ENCODE results near the gene FLT4.

FLT4 gene

GRCh38 chr5:180607861-180608571, 41.4 kb downstream of the FLT4 start:
- no peak for DNase-seq (ENCODE audit: low read depth, low spot score)

GRCh38 chr5:180606215-180606785, 43.1 kb downstream of the FLT4 start:
- no peak for DNase-seq (ENCODE audit: low read depth, low spot score)

DNA sequence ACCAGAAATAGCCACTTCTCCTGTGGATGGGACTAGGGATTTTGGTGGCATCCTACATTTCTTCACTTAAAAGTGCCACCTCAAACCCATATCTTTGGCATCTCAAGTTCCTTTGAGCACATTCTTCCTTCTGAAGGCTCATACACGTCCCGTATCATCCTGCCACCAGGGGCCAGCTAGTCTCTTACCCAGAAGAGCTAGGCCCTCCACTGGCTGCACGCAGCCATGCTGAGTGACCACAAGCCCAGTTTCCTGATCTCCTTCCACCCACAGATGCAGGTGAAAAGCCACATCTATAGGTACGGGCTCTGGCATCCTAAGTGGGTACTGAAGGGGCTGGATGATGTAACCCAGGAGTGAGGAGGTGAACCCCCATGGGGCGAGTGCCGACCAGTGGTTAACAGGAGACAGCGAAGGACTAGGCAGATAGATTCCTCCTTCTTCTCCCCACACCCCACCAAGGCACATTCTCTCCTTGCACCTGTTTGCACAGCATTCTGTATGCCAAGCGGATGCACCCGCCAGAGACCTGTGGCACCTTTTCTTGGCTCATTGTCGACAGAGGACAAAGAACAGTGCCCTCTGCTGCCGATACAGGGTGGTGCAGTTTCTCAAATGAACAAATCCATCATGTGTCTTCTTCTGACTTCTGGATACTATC, 43.7 kb downstream of the FLT4 start:
- peak; percentile 34 for DNase-seq (ENCODE audit: low read depth, low spot score)

DNA sequence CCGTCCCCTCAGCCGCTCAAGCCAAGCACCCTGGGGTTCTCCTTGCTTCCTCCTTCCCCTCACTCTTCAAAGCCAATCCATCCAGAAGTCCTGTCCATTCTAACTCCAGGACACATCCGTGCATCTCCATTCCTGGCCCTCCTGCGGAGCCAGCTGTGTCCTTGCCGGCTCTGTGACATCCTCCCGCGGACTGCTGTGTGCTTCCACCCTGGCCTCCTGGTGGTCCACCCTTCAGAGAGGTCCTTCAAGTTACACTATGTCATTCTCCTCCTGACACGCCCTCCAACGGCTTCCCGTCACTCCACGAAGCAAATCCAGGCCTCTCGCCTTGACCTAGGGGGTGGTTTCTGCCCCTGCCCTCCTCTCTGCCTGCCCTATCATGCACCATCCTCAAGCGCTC, 45.1 kb downstream of the FLT4 start:
- no peak for DNase-seq (ENCODE audit: low read depth, low spot score)

GRCh38 chr5:180603076-180603594, 46.3 kb downstream of the FLT4 start:
- no peak for DNase-seq (ENCODE audit: low read depth, low spot score)

GRCh38 chr5:180602481-180603075, 46.8 kb downstream of the FLT4 start:
- DNase-seq (ENCODE audit: low read depth, low spot score) = no peak

DNA sequence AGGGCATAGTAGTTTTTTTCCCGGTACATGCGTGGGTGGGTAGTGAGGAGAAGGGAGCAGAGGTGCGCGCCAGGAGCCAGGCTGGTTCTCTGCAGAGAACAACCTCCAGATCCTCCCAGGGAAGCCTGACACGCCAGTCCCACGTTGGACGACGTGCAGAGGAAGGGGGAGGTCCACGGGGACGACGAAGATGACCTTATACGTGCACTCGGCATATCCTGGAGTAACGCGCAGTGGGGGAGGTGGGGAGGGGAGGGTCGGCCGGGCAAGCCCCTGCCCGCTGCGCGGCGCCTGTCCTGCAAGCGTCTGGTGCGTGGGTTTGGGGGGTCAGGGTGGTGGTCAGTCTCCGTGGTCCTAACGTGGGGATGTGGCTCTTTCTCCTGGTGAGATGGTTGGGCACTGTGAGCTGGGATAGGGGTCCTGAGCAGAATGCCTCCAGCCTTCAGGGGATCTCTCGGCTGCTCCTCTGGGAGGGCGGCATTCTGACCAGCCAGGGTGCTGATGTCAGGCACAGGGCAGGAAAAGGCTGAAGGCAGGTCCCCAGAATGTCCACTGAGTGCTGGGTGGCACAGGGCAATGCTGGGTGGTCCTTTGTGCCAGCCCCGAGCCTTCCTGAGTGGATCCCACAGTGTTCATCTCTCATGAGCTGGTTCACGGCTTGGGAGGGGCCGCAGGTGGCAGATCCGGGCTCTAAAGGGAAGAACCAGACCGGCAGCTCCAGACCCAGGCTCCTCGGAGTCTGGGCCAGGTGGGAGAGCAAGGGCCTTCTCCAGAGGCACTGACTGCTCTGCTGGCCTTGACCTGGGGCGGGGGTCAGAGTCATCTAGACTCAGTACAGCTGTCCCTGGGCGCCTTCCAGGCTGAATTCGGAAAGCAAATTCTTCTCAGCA, 47.6 kb downstream of the FLT4 start:
- no peak for DNase-seq (ENCODE audit: low read depth, low spot score)

DNA sequence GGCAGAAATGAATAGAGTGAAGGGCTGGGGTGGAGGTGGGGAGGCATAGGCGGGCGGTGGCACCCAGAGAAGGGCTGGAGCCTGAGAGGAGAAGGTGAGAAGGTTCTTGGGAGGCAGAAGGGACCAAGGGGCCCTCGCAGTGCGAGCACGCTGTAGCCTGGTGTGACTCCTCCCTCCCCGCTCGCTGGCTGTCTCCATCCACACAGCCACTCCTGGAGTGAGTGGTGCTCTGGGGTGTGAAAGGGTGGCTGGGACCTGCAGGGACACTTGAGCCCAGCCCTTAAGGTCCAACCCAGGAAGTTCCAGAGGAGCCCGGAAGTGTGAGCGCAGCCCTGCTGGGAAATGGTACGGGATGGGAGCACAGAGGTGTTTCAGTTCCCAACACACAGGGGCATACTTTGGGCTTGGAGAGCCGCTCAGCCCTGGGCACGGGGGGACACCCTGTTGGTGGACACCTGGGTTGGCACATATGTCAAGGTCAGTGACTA, 48.8 kb downstream of the FLT4 start:
- no peak for DNase-seq (ENCODE audit: low read depth, low spot score)

GRCh38 chr5:180599981-180600553, 49.3 kb downstream of the FLT4 start:
- DNase-seq (ENCODE audit: low read depth, low spot score) = no peak

DNA sequence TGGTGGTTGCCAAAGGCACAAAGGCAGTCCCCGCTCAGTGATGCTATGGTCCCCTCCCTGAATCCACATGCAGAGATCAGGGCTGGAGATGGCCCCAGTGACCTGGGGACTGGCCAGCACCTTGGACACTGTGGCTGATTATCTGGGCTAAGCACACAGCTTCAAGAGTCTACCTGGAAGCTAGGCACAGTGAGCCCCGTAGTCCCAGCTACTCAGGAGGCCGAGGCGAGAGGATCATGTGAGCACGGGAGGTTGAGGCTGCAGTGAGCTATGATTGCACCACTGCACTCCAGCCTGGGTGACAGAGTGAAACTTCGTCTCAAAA, 49.8 kb downstream of the FLT4 start:
- no peak for DNase-seq (ENCODE audit: low read depth, low spot score)

DNA sequence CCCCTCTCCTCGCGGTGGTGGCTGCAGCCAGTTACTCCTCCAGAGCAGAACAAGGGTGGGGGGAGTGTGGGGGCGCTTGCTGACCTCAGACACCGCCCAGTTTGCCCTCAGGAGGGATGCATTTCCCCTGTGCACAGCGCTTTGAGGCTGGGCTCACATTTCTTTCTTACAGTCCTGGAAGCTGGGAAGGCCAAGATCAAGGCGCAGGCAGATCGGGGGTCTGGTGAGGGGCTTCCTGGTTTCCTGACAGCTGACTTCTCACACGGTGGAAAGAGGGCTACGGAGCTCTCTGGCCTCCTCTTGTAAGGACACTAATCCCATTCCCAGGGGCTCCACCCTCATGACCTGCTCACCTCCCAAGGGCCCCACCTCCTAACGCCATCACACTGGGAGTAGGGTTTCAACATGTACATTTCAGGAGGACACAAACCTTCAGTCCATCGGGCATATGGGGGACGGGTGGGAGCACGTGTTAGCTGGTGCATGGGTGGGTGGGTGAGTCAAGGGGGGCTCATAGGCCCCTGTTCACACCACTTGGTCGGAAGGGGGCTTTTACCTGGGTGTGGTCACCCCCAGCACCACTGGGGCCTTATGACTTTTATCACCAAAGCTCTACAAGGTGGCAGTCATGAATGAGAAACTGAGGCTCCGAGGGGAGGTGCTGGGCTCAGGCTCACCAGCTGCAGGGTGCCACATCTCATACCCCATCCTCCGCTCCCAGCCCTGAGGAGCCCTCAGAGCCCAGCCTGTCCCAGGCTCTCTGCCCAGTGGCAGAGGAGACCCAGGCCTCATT, 50.4 kb downstream of the FLT4 start:
- no peak for DNase-seq (ENCODE audit: low read depth, low spot score)

DNA sequence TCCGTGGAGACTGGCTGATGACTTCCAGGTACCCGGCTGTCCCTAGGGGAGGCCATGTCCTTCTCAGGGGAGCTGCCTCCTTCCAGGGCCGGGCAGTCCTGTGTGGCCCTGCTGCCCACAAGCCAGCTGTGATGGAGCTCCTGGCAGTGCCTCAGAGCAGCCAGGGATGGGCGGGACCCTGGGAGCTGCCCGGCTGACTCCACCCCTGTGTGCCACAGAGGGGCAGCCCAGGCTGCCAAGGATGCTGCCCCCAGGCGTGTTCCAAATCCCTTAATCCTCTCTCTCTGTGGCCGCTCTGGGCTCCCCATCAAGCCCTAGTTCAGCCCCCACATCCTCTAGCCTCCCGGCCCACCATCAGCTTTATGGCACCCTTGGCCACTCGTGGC, 51.1 kb downstream of the FLT4 start:
- DNase-seq (ENCODE audit: low read depth, low spot score) = no peak

DNA sequence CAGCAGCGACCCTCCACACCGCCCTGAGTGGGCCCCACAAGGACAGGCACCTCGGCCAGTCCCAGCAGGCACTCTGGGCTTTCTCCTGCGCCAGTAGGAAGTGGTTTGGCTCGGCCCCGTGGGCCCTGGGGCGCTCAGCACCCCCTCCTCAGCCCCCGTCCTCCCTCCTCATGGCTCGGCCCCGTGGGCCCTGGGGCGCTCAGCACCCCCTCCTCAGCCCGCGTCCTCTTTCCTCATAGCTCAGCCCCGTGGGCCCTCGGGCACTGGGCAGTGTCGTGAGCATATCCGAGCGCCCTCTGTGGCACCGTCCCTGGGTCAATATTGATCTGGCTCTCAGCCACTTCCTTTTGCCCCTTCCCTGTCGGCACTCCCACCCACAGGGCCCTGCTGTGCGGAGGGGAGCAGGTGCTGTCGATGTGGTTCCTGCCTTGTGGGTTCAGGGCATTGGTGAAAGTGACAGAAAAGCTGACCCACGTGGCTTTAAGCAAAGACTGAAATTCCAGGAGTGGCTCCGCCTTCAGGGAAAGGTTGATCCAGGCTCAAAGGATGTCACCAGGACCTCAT, 52.6 kb downstream of the FLT4 start:
- no peak for DNase-seq (ENCODE audit: low read depth, low spot score)

DNA sequence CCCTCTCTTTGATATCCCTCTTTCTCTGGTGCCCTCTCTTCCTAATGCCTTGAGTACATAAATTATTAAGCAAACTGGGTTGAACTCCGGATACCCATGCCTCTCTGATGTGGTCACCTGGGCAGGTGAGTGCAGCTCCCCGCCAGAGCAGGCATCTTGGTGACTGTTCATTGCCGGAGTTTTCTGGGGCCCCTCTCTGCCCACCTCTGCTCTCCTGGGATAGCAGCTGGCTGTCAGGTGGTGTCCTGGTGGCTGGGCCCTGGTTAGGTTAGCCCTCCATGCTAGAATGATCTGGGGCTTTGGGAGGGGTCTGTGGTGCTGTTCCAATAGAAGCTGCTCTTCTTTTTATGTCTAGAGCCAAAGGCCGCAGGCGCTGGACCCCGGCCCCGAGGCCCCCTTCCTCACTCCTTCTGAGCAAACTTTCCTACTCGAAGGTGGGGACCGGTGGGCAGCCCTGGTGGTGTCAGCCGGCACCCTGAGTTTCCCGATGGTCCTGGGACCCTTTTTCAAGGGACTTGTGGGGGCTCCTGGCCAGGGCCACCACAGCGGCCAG, 53.2 kb downstream of the FLT4 start:
- no peak for DNase-seq (ENCODE audit: low read depth, low spot score)

- no peak for DNase-seq (ENCODE audit: low read depth, low spot score)
Observed at GRCh38 chr5:180595381-180596114, 53.9 kb downstream of the FLT4 start.

DNA sequence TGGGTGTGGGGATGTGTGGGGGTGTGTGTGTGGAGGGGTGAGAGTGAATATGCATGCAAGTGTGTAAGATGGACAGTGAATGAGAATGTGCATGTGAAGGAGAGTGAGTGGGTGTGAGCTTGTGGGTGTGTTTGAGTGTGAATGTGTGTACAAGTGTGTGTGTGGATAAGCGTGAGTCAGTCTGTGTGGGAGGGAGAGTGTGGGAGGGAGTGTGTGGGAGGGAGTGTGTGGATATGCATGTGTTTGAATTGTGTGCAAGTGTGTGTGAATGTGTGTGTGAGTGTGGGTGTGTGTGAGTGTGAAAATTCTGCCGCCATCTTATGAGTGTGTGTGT, 54.4 kb downstream of the FLT4 start:
- DNase-seq (ENCODE audit: low read depth, low spot score) = no peak

DNA sequence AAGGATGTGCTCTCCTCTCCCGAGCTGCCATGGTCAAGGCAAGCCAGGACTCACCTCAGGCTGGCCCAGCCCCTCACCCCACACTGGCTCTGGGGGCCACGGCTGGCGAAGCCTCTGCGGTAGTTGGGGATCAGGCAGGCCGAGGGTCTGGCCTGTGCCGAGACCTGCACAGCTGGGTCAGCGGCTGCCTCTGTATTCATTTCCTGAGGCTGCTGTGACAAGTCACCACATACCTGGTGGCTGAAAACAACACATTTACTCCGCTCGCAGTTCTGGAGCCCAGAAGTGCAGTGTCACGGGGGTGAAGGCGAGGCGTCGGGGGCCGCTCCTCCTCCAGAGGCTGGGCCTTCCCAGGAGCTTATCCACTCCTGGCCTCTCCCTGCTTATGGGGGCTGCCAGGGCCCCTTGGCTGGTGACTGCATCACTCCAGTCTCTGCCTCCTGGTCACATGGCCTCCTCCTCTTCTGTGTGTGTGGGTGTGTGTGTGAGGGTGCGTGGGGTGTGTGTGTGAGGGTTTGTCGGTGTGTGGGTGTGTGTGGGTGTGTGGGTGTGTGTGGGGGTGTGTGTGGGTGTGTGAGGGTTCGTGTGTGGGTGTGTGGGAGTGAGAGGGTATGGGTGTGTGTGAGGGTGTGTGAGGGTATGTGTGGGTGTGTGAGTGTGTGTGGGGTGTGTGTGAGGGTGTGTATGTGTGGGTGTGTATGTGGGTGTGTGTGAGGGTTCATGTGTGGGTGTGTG, 54.9 kb downstream of the FLT4 start:
- DNase-seq (ENCODE audit: low read depth, low spot score) = no peak

- DNase-seq (ENCODE audit: low read depth, low spot score) = no peak
Observed at GRCh38 chr5:180593446-180594206, 55.8 kb downstream of the FLT4 start.
